ENCODE measurements around the gene NETO2. TPM values are rescaled to one million over a fixed set of nuclear protein-coding genes. Genes with fewer than 3 reads are reported as not detected.

NETO2 gene
- total and polyA plus RNA-seq, 4 donors = 1.2 to 3.4 (median 2.1) TPM

Other genes starting within 250 kb of the NETO2 start
- 10 to 100 TPM; 45.4 to 45.5 TPM for gene DNAJA2, start 170.3 kb downstream of the NETO2 start, total RNA-seq
- 10 to 100 TPM; 30.2 to 36.8 TPM for gene DNAJA2, start 170.3 kb downstream of the NETO2 start, polyA plus RNA-seq

Data from aorta (tissue), 4 donors.